ENCODE data around the gene RHEX.
"Not testable (repeated sequence)": the region's sequence is repeated elsewhere in the genome, so short reads cannot be mapped to it uniquely, and the experiment has no call there.

Gene RHEX

GRCh38 chr1:206058927-206059292 lies 5.9 kb downstream of the RHEX start:
- no peak for DNase-seq (ENCODE audit: low read depth in 2 of 2)

GRCh38 chr1:206059355-206059915 lies 6.5 kb downstream of the RHEX start:
- DNase-seq (ENCODE audit: low read depth in 2 of 2): no peak

GRCh38 chr1:206060844-206061243 lies 7.9 kb downstream of the RHEX start:
- no peak for DNase-seq (ENCODE audit: low read depth in 2 of 2)

- no peak for DNase-seq (ENCODE audit: low read depth in 2 of 2)
Observed at GRCh38 chr1:206062464-206062863, 9.5 kb downstream of the RHEX start.

GRCh38 chr1:206064001-206064400 lies 11.0 kb downstream of the RHEX start:
- DNase-seq (ENCODE audit: low read depth in 2 of 2): not testable (repeated sequence)

- not testable (repeated sequence) for DNase-seq (ENCODE audit: low read depth in 2 of 2)
Observed at GRCh38 chr1:206064501-206064900, 11.5 kb downstream of the RHEX start.

GRCh38 chr1:206065547-206066145 lies 12.7 kb downstream of the RHEX start:
- no peak for DNase-seq (ENCODE audit: low read depth in 2 of 2)

- no peak for DNase-seq (ENCODE audit: low read depth in 2 of 2)
Observed at GRCh38 chr1:206066479-206067171, 13.7 kb downstream of the RHEX start.

- DNase-seq (ENCODE audit: low read depth in 2 of 2): no peak
Observed at GRCh38 chr1:206067486-206068227, 14.7 kb downstream of the RHEX start.

GRCh38 chr1:206068314-206068713 lies 15.3 kb downstream of the RHEX start:
- DNase-seq (ENCODE audit: low read depth in 2 of 2): no peak

- no peak for DNase-seq (ENCODE audit: low read depth in 2 of 2)
Observed at GRCh38 chr1:206070627-206071304, 17.8 kb downstream of the RHEX start.

GRCh38 chr1:206074839-206075238 lies 21.9 kb downstream of the RHEX start:
- DNase-seq (ENCODE audit: low read depth in 2 of 2): no peak

GRCh38 chr1:206075786-206076755 lies 23.1 kb downstream of the RHEX start:
- no peak for DNase-seq (ENCODE audit: low read depth in 2 of 2)

GRCh38 chr1:206079135-206079534 lies 26.2 kb downstream of the RHEX start:
- DNase-seq (ENCODE audit: low read depth in 2 of 2): no peak

- no peak for DNase-seq (ENCODE audit: low read depth in 2 of 2)
Observed at GRCh38 chr1:206080026-206080820, 27.2 kb downstream of the RHEX start.

- no peak for DNase-seq (ENCODE audit: low read depth in 2 of 2)
Observed at GRCh38 chr1:206081856-206082255, 28.9 kb downstream of the RHEX start.

GRCh38 chr1:206082831-206083695 lies 30.1 kb downstream of the RHEX start:
- DNase-seq (ENCODE audit: low read depth in 2 of 2): no peak

GRCh38 chr1:206083750-206084149 lies 30.8 kb downstream of the RHEX start:
- no peak for DNase-seq (ENCODE audit: low read depth in 2 of 2)

- DNase-seq (ENCODE audit: low read depth in 2 of 2): no peak
Observed at GRCh38 chr1:206087091-206087490, 34.1 kb downstream of the RHEX start.
